ENCODE results near the gene ZBTB16. TPM values are rescaled to one million over a fixed set of nuclear protein-coding genes. Genes with fewer than 3 reads are reported as not detected.

Gene ZBTB16
- total RNA-seq, 1 donor from 2014 or later = 25.4 TPM

DNA sequence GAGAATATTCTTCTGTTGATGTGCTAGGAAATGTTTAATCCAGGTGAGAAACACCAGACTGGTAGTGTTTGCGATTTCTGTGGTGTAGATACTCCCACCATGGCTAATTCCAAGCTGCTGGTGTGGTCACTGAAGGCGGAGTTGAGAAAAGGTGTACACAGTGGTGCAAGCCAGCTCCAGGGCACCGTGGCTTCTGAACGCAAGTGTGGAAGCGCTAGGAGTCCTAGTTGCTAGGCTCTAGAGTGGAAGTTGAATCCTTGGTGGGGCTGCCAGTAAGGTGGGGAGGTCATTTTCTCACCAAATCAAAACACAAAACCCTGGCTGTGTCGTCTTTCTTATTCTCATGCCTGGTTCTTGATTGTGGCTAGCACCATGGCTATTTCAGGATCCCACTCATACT is 61.6 kb downstream of the ZBTB16 start:
- intact Hi-C loops (cut with DNase I) = no loop called here
- no peak for DNase-seq (ENCODE audit: low spot score)

DNA sequence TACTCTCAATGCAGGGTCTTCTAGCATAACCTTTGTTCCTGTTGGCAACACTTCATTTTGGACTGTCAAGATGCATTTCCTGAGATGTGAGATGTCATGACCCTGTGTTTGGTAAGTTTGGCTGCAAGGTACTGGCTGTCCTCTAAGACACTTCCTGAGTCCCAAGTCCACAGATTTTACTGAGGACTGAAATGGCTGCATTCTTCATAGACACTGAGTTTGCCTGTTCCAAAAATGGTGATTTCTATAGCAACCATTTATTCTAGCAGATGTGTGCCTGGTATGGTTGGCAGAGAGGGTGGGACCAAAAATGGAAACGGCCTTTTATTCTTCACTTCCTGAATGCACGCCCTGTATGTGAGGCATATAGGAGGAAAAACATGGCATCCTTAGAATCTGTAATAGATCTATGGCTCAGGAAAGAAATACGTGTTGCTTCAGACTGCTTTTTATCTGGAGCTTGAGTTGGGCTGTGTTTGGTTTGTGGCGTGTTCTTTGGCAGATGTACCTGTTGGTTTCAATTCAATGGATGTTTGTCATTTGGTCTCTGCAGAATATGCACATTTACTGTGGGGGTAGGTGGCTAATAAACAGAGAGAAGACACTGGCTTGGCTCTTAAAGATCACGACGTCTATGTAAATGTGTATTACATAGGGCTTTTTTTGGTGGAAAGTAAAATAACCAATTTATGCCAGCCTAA is 62.4 kb downstream of the ZBTB16 start:
- intact Hi-C loops (cut with DNase I) = no loop called here
- DNase-seq (ENCODE audit: low spot score) = no peak

DNA sequence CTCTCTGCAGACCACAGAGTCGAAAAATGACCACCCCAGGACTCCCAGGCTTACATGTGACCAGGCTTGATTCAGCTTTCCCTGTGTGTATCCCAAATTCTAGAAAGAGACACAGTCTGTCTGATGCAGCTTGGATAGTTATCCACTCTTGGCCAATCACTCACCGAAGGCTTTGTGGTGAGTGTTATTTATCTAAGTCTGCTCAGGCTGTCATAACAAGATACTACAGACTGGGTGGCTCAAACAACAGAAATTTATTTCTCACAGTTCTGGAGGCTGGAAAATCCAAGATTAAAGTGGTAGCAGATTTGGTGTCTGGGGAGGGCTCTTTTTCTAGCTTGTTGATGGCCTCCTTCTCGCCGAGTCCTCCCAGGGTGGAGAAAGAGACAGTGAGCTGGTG is 63.2 kb downstream of the ZBTB16 start:
- no peak for DNase-seq (ENCODE audit: low spot score)
- intact Hi-C loops (cut with DNase I) = no loop called here

DNA sequence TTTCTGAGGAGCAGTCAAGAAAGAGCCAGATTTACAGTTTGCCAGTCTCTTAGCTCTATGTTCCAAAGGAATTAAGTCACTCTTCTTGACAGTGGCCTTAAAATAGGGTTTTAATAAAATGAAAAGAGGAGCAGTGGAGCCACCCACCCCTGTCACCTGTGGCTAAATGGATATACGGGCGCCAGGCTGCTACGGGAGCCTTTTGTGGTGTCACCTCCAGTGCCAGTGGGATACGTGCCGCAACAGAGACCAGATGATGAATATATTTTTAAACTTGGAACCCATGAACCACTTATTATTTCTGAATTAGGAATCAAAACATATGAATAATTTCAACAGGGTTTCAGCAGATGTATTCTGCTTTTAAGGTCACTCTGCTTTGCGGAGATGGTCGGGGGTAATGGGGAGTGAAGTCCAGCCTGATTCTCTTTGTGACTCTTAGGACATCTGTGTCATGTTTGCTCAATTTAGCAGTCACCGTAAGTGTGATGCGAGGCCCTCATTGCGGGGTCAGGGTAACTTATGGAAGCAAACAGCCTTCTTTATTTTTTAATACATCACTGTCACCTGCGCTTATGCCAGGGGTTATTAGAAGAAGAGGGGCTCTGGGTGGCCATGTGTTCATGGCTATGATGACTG is 64.3 kb downstream of the ZBTB16 start:
- no peak for DNase-seq (ENCODE audit: low spot score)

DNA sequence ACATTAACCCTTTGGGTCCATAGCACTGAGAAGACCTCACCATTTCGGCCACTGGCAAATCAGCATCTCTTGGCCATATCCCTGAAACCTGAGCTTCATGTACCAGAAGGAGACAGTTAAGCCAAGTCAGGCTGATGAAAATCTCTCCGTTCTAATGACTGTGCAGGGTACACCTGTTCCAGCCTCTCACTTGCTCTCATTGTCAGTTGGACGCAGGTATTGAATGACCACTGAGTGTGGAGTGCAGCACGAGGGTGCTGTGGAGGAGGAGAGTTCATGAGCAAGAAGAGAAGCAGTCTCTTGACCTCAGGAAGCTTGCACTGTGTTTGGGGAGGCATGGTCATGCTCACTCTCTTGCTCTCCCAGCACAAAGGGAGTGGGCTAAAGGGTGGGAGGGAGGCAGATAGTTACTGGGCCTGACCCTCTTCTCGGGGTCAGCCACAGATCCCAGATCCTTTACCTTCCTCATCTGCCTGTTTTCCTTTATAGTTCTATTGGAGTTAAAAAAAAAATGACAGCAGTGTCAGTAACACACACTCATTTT is 65.2 kb downstream of the ZBTB16 start:
- no peak for DNase-seq (ENCODE audit: low spot score)
- intact Hi-C loops (cut with DNase I) = no loop called here

More for the DNA sequence above, 64.3 kb downstream of the ZBTB16 start:
- intact Hi-C loops (cut with DNase I) = no loop called here

DNA sequence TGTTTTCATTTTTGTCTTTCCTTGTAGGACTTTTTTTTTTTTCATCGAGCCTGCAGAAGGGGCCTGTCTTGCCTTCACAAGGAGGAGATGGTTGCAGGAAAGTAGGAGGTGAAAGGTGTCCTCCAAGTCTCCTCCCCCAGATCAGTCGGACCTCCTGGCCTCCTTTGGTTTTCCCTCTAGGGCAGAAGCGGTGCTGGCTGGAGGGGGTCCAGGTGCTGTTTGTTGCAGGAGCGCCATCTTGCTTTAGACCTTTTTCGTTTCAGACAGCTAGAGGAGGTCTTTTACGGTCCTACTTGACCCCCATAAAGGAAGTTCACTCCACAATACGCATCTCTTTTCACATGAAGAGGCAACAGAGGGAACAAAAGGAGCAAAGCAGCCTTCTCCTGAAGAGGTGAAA is 66.0 kb downstream of the ZBTB16 start:
- no peak for DNase-seq (ENCODE audit: low spot score)
- intact Hi-C loops (cut with DNase I) = no loop called here

DNA sequence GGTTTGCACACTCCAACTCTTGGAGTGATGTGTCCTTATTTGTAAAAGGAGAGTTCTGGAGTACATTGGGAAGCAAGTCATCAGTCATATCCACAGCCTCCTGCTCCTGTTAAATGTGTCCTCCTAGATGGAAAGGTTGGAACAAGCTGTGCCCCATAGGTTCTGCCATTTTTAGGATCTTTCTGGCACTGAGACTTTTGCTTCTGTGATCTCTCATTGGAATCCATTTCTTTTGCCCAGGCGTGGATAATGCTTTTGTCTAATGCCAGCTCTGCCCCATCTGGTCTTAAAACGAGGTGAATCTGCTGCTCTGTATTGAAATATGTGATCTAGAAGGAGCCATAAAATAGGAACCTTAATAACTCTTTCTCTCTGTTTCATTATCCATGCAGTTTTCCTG is 66.4 kb downstream of the ZBTB16 start:
- intact Hi-C loops (cut with DNase I) = no loop called here
- DNase-seq (ENCODE audit: low spot score) = no peak

DNA sequence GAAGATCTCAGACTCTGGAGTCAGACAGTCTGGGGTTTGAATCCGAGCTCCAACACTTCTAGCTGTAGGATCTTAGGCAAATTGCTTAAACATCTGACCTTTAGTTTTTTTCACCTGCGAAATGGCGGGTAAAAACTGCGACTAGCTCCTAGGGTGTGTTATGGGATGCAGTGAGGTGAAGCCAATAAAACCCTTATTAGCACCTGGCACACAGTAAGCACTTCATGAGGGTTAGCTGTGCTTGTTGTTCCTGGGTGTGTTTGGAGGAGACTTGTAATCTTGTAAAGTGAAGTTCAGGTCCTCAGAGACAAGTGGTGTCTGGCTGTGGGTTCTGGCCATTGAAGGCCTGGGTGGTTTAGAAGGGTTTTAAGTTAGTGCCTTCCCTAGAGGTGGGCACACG is 68.9 kb downstream of the ZBTB16 start:
- intact Hi-C loops (cut with DNase I) = no loop called here
- DNase-seq (ENCODE audit: low spot score) = no peak

DNA sequence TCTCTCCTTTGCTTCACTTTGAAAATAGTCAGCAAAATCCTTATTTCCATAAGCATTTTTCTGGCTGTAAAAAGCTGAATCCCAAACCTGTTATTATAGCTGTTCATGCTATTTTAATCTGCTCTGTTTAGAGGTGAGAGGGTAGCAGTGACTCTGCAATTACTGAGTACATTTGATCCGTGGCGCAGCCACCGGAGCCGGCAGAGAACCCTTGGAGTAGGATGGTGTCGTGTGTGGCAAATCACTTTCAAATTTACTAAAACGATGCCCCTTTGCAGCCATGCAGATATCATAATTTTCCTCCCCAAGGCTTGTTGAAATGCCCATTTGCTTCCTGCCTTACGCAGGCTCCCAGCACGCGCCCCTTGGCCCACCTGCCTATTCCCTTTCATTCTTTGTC is 69.6 kb downstream of the ZBTB16 start:
- intact Hi-C loops (cut with DNase I) = no loop called here
- no peak for DNase-seq (ENCODE audit: low spot score)

DNA sequence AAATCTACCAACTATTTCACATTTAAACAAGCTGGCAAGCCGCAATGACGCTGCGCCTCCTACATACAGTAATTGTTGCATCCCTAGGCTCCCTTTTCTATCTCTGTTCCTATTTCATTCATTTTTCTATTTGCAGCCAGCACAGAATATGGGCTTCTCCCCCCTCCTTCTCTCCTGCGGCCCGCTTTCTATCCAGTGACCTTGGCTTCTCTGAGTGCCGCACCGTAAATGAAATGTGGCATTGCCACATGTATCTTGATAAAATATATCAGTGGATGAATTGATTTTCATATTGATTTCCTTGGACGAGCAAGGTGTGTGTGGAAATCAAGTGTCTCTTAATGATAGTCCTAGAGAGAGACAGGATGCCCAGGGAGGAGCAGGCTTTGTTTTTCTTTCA is 70.2 kb downstream of the ZBTB16 start:
- intact Hi-C loops (cut with DNase I) = no loop called here
- DNase-seq (ENCODE audit: low spot score) = no peak

DNA sequence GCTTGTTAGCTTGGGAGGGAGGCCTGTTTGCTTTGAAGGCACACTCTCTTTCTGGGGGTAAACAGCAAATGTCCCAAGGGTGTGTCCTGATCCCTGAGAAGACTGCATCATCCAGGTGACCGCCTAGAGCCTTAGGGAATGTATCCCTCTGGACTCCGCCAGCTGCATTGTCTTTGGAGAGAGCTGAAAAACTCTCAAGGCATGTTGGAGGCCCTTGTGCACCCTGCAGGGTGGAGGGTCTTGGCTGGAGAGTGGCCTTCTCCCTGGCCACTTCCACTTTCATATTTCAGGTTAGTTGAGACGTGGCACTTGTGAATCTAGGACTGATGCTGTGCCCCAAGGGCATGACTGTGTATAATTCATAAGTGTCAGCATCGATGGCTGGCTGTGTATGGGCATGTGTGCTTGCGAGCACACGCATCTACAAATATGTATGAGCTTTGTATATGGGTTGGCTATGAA is 70.6 kb downstream of the ZBTB16 start:
- intact Hi-C loops (cut with DNase I) = no loop called here
- DNase-seq (ENCODE audit: low spot score) = no peak

DNA sequence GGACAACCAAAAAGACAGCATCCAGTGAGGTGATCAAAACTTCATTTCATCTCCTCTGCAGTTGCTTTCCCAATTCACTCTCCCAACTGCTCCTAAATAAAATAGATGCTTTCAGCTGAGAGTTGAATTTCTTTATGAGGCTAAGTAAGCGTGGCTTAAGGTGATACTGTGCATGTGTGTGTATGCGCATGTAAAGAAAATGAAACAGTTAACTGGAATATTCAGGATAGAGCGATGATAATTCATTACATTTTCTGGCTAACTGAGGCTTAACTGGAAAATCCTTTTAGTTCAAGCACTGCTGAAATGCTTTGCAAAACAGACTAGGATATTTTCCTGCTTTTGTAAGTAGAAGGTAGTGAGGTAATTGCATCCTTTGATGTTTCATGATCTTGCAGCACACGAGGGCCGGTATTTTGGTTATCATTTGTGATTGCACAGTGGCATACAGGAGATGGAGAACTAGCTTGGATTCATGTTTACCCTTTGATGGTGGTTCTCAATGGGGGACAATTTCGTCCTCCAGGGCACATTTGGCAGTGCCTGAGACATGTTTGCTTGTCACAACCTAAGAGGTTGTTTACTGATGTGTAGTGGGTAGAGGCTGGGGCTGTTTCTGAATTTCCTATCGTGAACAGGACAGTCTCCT is 71.2 kb downstream of the ZBTB16 start:
- intact Hi-C loops (cut with DNase I) = no loop called here
- DNase-seq (ENCODE audit: low spot score) = no peak

DNA sequence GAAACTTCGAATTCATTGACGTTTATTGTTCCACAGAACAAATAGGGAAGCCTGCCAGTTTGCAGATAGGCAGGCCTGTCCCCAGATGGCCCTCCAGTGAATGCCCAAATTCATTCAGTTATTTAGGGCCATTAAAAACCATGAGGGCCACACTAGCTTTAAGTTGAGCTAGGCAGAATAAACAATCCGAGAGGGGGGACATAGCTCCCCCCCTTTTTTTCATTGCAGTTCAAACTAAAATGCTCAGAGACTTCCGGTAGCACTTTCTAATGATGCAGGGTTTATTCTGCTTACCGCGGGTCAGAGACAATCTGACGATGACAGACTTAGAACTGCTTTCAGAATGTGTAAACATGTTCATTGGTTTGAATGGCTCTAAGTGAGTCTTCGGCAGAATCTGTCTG is 72.0 kb downstream of the ZBTB16 start:
- DNase-seq (ENCODE audit: low spot score) = no peak
- intact Hi-C loops (cut with DNase I) = no loop called here

DNA sequence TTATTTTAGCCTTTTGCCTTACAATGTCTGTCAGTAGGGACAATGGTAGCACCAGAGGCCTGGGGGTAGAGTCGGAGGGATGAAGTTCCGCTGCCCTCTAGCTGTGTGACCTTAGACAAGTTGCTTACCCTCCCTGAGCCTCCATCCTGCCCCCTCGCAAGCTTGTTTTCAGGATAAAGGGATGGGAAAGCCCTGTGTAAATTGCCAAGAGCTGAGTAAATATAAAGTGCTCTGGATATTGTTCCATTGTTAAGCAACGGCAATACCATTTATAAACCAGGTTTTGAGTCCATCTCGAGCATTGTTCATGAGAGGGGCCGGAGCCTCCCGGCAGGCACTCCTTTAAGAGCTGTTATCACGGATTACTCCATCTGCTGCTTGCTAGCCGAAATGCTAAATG is 72.9 kb downstream of the ZBTB16 start:
- DNase-seq (ENCODE audit: low spot score) = no peak
- intact Hi-C loops (cut with DNase I) = loop anchor here (2.0 kb wide), 1 partner anchor 30 kb away; no protein-coding TSS in a partner anchor

DNA sequence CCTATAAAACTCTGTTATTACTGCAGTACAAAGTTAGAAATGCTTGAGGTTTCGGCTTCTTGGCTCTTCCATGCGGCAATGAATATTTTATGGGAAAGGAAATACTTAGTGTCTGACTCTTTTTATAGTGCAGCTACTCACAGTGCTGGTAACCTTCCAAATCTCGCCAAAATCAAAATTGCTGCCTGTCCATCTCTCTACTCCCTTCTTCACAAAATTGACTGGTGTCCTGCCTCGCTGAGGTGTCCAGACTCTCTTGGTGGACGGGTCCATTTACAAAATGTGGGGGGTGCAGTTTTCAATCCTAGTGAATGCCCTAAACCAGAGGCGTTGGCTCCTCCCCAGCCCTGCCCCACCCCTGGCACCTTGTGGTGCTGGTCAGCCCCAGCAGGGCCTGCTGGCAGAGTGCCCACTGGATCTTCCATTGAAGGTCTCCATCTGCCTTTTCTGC is 73.5 kb downstream of the ZBTB16 start:
- no peak for DNase-seq (ENCODE audit: low spot score)
- intact Hi-C loops (cut with DNase I) = loop anchor here (2.0 kb wide), 1 partner anchor 30 kb away; no protein-coding TSS in a partner anchor

DNA sequence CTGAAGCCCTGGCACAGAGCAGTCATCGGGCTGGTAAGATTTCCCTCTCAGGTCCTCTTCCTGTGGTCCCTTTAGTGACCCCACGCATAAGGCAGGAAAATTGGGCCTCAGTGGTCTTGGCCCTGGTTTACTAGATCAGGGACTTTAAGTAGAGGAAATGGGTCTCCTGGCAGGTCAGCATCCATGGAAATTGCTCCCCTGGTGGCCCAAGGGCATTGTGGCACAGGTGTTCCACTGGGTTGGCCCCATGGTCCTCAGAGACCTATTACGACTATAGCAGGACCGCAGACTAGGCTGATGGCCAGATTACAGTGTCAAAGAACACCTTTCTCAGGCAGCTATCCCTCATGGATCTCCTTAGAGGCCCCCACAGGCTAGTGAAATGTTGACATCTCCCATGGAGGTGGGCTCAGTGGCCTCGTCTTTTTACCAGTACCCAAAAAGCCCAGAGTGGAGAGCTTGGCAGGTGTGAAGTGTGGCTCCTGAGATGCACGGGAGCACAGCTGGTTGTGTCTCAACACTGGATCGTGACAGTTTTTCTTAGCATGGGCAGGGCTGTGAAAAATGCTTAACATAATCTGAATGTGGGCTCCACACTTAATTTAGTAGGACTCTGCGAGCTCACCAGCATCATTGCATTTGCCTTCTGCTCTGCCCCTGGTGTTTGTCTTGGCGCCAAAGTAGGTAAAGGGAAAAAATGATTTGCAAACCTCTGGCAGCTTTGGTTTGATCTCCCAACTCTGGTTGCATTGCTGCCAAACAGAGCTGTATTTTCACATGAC is 74.2 kb downstream of the ZBTB16 start:
- no peak for DNase-seq (ENCODE audit: low spot score)
- intact Hi-C loops (cut with DNase I) = loop anchor here (2.0 kb wide), 1 partner anchor 29 kb away; no protein-coding TSS in a partner anchor

DNA sequence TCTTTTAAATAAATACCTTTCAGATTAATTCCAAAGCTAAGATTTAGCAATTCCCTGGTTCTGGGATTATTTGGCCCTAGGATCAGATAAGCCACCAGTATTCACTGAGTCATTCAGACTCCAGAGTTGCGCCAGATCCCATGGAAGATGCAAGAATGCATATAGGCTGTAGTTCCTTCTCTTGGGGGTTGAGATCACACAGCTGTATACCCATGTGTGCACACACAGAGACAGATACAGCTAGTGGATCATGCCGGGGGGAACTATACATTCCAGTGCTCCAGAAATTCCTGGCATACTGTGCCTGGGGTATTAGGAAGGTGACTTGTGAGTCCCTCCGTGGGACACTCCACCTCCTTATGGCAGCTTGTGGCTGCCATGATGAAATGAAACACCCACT is 75.4 kb downstream of the ZBTB16 start:
- DNase-seq (ENCODE audit: low spot score) = no peak
- intact Hi-C loops (cut with DNase I) = no loop called here

DNA sequence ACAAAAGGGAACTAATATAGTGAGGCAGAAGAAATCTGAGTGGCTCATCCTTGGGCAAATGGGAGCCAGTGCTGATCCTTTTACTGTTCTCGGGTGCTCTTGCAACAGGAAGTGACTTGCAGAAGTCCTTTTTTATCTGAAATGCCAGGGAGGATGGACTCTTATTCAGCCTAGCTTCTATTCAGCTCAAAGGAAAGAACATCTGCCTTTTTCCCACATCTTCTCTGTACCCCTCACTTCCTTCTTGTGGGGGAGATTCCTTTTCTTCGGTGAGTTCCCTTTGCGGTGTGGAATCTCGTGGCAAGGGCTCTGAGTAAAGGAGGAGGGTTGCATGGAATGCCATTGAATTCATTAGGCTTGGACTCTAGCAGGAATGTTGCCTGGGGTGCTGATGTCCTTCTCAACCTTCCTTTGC is 76.2 kb downstream of the ZBTB16 start:
- DNase-seq (ENCODE audit: low spot score) = no peak
- intact Hi-C loops (cut with DNase I) = no loop called here

DNA sequence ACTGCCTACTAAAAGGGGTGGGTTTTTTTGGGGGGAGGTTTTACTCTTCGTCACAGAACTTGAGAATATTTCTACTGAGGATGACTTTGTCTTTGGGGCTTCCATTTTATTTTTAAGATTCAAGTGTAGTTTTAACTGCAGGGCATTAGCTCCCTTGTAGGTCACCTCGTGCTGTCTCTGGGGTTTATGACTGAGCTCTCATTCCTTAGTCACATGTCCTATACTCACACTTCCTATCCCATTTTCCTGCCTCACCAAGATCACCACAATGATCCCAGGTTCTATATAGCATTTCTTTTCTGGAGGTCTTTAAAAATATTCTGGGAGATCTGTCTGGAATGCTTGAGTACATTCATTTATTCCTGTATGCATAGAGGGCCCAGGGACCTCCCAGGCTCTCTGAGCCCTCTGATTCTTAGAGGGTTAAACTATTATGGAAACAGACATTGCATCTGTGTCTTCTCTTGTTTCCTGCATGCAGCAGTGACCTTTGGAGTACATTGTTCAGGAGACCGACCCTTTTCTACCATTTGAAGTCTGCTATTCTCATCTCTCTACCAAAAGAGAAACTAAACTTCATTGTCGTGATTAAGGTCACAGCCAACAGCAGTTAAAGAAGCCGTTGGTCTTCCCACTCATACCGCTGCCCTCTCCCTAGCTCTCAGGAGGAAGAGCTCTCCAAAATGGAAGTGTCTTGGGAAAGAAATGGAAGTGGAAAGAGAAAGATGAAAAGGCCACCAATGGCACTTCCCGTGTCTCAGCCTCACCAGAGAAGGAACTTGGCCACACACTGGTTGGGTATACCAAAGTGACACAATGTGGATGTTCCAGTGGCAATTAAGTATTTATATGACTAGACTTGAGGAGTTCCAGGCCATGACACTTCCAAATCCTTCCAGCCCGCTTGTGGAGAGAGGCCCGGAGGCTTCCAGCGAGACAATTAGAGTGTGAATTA is 77.5 kb downstream of the ZBTB16 start:
- DNase-seq (ENCODE audit: low spot score) = no peak
- intact Hi-C loops (cut with DNase I) = no loop called here

All from cardiac septum (tissue), 1 donor.